ENCODE results near the gene UNCX.

The UNCX gene

DNA sequence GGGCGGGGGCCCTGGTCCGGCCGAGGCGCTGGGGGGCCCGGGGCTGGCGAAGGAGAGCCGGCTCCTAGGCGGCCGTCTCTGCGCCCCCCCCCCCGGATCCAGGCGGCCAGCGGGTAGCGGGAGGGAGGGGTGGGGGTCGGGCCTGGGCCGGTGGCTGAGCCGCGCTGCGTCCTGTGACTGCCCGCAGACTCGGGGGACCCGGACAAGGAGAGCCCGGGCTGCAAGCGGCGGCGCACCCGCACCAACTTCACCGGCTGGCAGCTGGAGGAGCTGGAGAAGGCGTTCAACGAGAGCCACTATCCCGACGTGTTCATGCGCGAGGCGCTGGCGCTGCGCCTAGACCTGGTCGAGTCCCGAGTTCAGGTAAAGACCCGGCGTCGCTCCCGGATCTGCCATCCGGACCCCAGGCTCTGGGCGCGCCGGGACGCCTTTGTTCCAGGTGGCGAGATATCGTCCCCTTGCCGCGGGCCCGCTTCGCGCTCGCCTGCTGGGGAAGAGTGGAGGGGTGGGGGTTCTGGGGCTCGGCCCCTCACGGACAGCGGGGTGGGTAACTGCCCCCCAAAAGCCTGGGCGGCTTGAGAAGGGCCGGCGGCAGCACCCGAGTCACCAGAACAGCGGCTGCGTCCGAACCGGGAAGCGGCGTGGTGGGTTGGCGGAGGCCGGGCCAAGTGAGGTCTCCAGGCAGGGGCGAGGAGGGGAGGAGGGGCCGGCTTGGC, 819 bp downstream of the UNCX start:
- DNase-seq = peak; percentile 19

DNA sequence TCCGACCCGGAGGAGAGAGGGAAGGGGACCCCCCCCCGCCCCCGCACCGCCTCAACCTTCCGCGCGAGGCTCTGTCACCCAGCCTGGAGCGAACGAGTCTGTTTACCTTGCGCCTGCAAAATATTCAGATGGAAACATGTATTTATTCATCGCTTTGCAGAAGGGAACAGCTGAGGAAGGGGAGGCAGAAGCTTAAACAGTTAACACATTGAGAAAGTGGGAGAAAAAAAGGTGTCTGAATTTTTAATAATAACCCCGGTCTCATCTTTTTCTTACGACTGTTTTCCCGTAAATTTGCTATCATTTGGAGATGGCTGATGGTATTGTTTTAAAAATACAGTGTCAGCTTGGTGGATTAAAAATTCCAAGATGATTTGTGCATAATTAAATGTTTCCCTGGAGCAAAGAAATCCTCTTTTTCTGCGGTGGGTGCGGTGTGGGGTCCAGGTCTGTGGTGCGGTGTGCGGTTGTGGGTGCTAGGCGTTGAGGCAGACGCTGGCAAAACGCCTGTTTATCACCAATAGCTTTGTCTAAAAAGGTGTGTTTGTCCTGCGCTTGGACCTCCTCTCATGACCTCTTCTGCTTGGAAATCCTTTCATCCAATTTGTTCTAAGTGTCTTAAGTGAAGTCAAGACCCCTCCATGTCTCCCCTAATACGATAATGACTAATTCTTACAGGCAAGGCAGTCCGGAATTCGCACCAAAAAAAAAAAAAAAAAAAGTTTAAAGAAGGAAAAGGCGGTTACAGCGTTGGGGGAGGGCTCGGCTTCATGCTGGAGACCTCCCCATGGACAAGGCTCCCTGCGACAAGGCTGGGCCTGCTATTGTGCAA, 1.6 kb downstream of the UNCX start:
- no peak for DNase-seq

DNA sequence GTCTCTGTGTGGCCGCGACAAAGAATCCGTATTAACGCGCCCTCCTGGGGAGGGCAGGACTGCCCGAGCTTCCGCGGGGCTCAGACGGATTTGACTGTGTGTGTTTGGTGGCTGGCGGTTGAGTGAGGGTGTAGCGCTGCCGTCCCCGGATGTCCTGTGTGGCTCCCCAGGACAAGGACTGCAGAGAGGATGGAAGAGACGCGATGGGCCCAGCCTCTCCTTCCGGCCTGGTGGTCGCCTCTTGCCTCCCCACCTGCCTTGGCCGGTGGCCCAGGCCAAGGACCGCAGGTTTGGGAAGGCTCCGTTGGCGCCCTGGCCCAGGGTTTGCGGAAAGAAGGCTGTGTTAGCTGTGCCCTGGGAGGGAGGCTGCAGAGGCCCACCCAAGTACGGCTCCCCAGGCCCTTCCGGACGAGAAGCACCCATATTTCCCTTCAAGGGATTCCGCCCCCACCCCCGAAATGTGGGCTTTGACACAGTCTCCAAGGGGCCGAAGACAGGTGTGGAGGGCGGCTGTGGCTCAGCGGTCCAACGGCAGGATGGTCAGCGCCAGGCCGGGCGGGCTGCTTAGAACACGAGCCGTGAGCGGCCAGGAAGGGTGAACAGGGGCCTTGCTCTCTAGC, 2.3 kb downstream of the UNCX start:
- DNase-seq = peak; percentile 25

DNA sequence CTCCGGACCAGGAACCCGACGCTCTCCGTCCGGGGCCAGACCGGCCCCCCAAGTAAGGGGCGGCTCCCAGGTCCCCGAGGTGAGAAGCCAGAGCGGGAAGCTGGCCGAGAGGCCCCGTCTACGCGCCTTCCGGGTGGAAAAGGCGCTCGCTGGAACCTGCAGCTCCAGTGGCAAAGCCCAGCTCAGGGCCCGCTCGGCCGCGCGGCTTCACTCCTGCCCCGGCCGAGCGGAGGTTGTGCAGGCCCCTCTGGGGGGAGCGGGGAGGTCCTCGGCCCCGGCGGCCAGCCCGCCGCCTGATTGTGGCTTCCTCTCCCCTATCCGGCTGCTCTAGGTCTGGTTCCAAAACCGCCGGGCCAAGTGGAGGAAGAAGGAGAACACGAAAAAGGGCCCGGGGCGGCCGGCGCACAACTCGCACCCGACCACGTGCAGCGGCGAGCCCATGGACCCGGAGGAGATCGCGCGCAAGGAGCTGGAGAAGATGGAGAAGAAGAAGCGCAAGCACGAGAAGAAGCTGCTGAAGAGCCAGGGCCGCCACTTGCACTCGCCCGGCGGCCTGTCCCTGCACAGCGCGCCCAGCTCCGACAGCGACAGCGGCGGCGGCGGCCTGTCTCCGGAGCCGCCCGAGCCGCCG, 2.9 kb downstream of the UNCX start:
- peak; percentile 47 for DNase-seq

DNA sequence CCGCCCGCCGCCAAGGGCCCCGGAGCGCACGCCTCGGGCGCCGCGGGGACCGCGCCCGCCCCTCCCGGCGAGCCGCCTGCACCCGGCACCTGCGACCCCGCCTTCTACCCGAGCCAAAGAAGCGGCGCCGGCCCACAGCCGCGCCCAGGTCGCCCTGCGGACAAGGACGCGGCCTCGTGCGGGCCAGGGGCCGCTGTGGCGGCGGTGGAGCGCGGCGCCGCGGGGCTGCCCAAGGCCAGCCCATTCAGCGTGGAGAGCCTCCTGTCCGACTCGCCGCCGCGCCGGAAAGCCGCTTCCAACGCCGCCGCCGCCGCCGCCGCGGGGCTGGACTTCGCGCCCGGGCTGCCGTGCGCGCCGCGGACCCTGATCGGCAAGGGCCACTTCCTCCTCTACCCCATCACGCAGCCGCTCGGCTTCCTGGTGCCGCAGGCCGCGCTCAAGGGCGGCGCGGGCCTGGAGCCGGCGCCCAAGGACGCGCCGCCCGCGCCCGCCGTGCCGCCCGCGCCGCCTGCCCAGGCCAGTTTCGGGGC, 3.5 kb downstream of the UNCX start:
- DNase-seq = peak; percentile 47

DNA sequence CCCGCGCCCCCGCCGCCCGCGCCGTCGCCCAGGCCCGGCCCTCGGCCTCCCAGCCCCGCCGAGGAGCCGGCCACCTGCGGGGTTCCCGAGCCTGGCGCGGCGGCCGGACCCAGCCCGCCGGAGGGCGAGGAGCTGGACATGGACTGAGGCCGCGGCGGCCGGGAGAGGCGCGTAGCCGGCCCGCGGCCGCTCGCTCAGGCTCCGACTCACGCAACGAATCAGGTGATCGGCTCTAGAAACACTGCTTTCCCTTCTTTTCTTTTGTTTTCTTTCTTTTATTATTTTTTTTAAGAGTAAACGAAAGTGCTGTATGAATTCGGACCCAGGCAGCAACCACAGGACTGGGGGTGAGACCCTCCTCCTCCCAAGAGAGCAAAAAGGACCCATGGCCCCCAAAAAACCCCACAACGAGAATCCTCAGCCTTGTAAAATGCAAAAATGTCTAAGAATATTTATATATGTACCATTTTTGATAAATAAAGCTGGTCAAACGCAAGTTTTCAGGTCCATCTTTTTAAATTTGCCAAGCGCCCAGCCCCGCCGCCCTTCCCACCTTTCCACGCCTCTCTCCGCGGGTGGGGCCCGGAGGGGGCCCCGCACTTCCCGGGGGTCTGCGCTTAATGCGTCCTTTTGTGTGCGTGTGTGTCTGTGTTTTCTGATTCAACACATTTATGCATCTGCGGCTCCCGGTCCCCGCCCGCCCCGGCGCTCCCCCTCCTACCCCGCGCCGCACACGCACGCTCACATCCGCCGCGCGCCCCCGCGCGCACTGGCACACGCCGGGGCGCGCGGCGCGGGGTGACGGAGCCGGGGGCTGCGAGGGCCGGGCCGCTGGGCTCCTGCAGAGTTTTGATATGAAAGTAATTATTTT, 4.4 kb downstream of the UNCX start:
- DNase-seq = no peak

DNA sequence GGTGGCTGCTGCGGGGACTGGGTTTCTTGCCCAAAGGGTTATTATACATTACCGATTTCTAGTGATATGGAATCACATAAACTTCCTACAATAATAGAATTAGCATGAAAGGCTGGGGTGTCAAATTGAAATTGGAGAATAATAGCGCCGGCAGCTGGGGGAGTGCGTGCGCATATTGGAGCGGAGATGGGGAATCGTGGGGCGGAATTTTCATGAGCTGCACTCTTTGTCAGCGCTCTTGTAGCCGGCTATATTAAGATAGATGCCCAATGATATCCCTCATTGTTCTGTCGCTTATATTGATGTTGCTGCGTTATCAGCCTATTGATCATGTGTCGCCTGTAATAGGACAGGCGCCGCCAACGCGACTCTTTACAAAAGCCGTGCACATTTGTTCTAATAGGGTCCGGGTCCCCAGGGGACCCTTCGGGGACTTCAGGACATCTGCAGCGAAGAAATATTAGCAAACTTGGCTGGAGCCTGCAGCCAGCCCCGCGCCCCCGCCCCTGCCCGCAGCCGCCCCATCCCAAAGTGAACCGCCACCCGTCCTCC, 5.1 kb downstream of the UNCX start:
- DNase-seq = peak; percentile 24

DNA sequence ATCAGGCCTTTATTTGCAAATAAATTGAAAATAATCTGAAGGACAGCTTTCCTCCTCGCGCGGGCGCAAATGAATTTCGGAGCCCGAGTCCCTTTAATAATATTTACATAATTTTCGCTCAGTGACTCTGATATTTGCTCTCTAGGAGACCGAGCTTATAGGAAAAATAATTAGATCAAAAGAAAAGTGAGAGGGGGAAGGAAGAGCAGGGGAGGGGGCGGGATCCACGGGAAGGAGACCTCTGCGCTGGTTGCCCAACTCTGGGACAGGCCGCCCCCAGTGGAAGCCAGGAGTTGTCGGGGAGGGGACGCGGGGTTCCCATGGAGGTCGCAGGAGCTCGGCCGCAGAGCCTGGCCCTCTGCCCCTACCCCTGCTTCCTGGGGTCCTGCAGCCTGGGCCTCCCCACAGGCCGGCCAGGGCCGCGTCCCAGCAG, 5.8 kb downstream of the UNCX start:
- no peak for DNase-seq

DNA sequence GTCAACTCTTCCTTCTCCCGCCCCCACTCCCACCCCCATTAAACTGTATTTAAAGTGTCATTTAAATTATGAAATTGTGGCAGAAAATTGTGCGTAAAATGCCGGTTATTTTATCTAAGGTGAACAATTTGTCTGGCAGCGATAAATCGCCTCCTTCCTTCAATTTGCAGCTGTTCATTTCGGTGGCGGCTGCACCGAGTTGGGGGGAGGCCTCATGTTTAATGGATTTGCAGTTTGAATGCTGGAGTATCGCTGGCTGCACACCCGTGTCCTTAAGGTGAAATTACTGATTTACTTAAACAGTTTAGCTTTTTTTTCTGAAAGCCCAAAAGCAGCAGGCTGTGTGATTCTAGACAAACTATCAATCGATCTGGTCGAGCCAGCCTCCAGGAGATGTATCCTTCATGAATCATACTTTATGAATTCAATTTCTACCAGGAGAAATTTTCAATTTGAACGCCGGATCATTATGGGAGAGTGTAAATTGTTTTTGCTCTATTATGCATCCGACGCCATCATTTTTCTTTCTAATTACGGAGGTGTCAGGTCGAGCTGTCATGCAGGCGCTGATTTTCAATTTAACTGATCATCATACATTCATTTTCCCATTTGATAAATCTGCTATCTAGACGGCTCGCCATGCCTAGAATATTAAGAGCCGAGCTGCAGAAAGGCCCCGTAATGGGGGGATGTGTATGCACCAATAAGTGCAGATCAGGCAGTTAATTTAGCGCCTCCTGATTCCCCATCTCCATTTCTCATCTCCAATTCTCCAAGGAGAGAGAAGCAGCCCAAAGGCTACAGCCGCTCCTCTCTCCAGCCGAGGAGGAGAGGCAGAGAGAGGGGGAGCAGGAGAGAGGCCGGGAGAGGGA, 6.5 kb downstream of the UNCX start:
- DNase-seq = peak; percentile 33

DNA sequence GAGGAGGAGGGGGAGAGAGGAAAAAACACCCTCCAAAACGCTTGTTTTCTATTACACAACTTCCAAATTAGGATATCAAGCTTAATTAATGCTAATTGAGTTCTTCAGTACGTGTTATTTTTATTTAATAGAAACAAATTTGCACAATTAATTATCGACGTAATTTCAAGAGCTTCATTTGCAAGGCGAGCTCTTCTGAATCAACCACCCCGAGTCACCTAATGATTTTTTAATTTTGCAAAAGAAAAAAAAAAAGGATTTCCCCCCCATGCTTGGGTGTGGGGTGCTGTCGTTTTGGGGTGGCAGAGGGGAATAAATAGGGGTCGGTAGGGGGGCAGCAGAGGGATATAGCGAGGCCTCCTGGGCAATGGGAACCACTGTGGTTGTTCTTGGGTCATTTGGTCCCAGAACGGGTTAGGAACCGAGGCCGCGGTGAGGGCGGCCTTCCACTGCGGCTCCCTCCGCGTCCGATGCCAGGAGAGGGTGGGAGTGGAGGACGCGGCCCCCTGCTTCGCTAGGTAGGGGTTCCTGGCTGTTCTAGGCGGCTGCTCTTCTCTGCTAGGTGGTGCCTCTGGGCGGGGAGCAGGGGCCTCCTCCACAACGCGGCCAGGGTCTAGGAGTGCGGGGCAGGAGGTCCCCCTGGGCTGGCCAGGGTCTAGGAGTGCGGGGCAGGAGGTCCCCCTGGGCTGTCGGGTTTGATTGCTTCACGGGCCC, 7.3 kb downstream of the UNCX start:
- DNase-seq = no peak

DNA sequence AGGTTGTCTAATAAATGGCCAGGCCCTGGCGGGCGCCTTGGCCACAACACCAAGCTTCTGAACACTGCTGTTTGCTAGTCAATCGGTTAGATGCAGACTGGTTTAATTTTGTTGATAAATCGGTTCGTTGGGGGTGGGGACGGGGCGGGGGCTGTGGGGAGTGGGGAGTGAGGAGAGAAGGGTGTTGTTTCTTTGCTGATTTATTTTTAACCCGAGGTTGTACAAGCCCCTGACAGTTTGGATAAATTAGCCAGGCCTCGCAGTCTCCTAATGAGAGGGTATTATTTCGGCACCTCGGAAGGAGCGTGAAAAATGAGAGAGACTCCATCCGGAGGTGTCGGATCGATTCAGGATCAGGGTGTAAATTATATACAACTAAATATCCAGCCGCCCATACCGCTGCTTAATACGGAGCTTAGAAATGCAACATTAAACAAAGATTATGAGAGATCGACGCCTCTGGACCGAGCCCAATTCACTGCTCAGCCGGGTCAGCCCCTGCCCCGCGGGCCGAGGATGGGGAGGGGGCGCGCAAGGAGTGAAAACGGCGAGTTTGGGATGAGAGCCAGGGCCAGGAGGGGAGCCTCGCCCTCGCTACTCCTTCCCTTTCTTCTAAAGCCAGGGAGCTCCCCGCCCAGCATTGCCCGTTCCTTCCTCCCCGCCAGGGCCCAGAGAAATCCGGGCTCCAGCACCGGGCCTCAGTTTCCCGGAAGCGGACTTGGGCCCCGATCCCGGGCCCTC, 8.0 kb downstream of the UNCX start:
- peak; percentile 34 for DNase-seq

DNA sequence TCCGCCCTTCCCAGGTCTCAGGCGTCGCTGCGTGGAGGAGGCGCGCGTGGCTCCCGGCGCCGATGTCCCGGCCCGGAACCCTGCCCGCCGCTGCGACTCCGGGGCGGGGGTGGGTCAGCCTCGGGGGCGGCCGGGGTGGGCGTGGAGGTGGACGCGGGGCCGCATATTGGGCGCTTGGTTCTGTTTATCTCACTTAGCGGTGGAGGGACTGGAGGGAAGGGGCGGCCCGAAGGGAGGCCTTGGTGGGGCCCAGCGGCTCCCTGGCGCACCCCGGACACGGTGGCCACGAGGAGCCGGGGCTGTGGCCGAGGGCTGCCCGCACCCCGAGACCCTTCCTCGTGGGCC, 8.6 kb downstream of the UNCX start:
- no peak for DNase-seq

DNA sequence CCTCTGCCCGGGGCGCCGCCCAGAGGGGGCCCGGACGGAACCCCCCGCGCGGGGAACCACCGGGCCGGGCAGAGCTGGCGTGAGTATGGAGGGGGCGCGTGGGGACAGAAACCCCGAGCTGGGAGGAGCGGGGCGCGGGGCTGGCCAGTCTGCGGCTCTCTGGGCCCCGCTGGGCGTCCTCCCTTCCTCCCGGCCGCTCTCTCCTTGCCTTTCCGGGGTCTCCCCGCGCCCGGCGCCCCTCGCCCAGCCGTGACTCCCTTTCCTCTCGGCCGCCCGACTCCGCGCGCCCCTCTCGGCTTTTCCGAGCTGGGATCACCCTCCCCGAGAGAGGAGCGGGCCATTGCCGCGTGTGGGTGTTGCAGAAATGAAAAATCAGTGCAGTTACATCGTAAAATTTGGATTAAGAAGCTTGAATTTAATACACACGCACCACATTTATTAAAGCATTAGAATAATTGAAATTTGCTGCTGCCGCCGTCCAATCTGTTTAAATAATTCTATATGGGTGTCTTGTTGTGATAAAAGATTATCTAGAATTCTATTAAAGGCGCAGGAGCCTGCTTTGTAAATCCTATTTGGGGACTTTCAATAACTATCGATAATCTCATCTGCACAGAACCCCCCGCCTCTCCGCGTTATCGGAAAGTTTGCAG, 9.1 kb downstream of the UNCX start:
- peak; percentile 16 for DNase-seq

DNA sequence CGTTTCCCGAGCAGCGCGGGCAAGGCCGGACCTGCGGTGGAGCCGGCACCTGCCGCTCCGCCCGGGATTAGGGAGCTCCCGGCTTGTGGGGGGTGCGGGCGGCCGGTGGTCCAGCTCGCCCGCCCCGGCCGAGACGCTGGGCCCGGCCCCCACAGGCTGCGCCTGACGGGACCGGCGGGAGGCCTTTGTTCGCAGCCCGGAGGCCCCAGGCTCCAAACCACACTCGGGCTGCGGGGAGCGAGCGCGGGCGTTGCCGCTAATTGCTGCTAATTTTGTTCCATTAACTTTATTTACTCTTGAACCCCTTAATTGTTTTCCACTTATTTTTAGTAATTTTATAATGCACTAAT, 9.6 kb downstream of the UNCX start:
- peak; percentile 83 for DNase-seq

DNA sequence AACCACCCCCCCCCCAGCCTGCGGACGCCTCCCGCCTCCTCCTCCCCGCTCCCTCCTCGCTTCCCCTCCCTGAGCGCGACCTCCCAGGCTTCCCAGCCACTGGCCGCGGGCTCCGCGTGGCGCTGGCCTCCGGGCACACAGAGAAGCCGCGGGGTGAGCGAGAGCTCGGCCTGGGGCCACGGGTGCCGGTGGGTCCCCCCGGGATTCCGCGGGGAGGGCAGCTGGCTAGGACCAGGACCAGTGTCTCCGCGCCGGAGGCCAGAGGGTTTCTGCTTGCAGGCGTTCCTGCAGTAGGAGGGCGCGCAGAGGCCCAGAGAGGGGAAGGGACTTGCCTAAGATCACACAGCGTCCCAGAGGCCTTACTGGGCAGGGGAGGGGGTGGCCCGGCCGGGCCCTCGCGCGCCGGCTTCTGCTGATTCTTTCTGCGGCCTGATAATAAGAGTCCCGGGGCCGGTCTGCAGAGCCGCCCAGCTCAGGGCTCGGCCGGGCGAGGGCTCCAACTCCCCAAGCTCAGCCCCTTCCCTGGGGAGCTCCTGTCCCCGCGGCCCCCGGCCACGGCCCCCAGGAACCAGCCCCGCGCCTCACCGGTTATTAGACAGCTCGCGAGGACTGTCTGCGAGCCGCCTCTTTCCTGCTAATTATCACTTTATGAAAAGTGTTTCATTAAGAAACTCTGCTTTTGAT, 10.1 kb downstream of the UNCX start:
- peak; percentile 69 for DNase-seq

DNA sequence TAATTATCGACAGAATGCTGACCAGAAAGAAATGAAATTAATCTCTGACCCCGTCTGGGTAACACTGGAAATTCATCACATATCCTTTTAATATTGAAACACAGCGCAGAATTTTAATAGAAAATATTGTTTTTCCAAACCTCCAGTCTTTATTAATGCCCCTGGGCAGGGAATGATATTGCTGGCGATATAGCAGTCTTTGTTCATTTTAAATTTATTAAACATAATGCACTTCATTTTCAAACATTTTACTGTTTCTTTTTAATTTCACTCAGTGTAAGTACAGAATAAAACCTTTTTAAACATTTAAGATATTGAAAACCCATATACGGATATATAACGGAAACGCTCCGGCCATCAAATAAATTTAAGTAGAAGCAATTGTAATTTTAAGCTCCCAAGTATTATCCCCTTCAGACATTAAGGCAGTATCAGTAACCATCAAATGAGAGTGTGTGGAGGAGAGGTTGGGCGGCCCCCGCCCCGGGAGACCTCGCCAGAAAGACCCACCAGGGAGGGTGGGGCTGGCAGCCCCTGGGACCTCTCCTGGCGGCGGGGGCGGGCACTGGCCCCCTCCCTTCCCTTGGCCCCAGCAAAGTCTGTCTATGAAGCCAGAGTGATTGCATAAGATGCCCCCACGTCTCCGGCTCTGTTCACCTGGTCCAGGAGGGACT, 10.8 kb downstream of the UNCX start:
- no peak for DNase-seq

DNA sequence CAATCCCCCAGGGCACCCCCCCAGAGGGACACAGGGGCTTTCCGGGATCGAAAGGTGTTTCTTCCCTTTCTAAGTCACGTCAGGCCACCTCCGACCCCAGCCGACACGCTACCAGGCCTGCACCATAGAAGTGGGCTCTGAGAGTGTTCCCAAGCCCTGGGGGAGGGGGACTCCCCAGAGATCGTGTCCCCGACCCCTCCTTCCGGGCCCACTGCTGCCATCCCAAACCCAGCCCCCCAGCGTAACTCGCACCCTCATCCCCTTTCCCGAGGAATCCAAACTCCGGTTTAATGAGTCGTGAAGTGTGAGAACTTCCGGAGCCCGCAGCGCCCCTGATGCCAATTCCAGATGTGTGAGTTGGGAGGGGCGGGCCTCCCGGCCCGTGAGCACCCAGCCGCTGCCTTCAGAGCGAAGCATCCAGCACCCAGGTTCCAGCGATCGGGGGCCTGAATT, 11.3 kb downstream of the UNCX start:
- no peak for DNase-seq

All from NCI-H69 (cell line).